K562 (cell line): Measurements from ENCODE around the gene NTN1.

ENCODE experiments used
- ARHGAP35 ChIP-seq: fragments of 450-650 bp; IDR thresholded peaks from 2 replicates; pipeline ENCODE4 v1.6.1; 2018; ENCODE audit not compliant: partially characterized antibody
- EZH2 ChIP-seq: IDR thresholded peaks from 2 replicates; pipeline ENCODE4 v1.6.1; 2012; ENCODE audit warnings: low read depth, mild to moderate bottlenecking, inconsistent platforms, low read length, borderline replicate concordance
- PATZ1 ChIP-seq: fragments of 250-450 bp; sonication (Bioruptor Pico); IDR thresholded peaks from 2 replicates; pipeline ENCODE4 v1.5.0; 2020; ENCODE audit warnings: mild to moderate bottlenecking, borderline replicate concordance
- RREB1 ChIP-seq: fragments of 250-450 bp; sonication (Bioruptor Pico); IDR thresholded peaks from 2 replicates; pipeline ENCODE4 v1.4.0; 2020
- TF ChIP-seq, protein P1 (sequence below): fragments of 250-450 bp; sonication (Bioruptor Pico); IDR thresholded peaks from 2 replicates; pipeline ENCODE4 v1.4.0; 2020; ENCODE audit warnings: mild to moderate bottlenecking
- TF ChIP-seq, protein P2 (sequence below): sonication (generic); formaldehyde crosslinking; IDR thresholded peaks from 2 replicates; pipeline ENCODE4 v1.8.0; 2022; ENCODE audit warnings: mild to moderate bottlenecking, missing genetic modification reagents, borderline replicate concordance

DNA sequence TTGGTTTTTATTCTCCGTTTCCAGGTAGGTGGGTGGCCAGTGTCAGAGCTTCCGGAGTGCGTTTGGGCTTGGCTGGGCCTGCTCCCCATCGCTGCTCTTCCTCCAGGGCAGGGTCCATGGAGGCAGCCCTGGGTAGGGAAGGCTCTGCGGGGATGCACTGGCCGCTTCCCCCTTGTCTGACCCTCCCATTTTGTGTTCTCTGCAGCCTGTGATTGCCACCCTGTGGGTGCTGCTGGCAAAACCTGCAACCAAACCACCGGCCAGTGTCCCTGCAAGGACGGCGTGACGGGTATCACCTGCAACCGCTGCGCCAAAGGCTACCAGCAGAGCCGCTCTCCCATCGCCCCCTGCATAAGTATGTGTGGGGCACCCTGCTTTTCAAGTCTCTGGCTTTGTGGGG is 158.3 kb downstream of the NTN1 start:
- TF ChIP-seq ARHGAP35: no peak
- TF ChIP-seq, protein P1, sequence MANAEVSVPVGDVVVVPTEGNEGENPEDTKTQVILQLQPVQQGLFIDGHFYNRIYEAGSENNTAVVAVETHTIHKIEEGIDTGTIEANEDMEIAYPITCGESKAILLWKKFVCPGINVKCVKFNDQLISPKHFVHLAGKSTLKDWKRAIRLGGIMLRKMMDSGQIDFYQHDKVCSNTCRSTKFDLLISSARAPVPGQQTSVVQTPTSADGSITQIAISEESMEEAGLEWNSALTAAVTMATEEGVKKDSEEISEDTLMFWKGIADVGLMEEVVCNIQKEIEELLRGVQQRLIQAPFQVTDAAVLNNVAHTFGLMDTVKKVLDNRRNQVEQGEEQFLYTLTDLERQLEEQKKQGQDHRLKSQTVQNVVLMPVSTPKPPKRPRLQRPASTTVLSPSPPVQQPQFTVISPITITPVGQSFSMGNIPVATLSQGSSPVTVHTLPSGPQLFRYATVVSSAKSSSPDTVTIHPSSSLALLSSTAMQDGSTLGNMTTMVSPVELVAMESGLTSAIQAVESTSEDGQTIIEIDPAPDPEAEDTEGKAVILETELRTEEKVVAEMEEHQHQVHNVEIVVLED (CRISPR knock-in tag): no peak
- no peak for TF ChIP-seq PATZ1
- no peak for TF ChIP-seq EZH2
- TF ChIP-seq RREB1 (CRISPR knock-in tag): no peak
- TF ChIP-seq, protein P2, sequence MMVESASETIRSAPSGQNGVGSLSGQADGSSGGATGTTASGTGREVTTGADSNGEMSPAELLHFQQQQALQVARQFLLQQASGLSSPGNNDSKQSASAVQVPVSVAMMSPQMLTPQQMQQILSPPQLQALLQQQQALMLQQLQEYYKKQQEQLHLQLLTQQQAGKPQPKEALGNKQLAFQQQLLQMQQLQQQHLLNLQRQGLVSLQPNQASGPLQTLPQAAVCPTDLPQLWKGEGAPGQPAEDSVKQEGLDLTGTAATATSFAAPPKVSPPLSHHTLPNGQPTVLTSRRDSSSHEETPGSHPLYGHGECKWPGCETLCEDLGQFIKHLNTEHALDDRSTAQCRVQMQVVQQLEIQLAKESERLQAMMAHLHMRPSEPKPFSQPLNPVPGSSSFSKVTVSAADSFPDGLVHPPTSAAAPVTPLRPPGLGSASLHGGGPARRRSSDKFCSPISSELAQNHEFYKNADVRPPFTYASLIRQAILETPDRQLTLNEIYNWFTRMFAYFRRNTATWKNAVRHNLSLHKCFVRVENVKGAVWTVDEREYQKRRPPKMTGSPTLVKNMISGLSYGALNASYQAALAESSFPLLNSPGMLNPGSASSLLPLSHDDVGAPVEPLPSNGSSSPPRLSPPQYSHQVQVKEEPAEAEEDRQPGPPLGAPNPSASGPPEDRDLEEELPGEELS (CRISPR knock-in tag): no peak
